HG03159 (cell line): ENCODE results near the gene RTKN2.
"Not testable (repeated sequence)": the region's sequence is repeated elsewhere in the genome, so short reads cannot be mapped to it uniquely, and the experiment has no call there.

Experiments used
- ATAC-seq: cut with Tn5 transposase; IDR thresholded peaks from one replicate; pipeline ENCODE4 v1.9.1; 2021; ENCODE audit warnings: mild to moderate bottlenecking, moderate library complexity; ENCODE audit not compliant: unreplicated experiment

Gene RTKN2

DNA sequence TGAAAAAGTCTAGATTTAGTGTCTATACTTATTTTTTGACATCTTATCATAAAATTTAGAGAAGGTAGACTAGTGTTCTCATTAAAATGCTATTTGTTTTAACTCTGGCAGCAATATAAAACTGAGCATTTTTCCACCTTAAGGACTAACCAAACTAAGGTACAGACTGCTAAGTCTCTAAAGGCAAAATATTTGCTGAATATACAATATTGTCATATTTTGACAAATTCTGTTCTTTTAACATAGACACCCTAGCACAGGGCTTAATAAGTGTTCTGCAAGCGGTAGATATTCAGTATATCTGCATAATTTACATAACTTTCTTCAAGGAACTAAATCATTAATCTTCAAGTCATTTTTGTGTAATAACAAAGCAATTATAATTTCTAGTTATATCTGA lies 8.6 kb downstream of the RTKN2 start:
- no peak for ATAC-seq

DNA sequence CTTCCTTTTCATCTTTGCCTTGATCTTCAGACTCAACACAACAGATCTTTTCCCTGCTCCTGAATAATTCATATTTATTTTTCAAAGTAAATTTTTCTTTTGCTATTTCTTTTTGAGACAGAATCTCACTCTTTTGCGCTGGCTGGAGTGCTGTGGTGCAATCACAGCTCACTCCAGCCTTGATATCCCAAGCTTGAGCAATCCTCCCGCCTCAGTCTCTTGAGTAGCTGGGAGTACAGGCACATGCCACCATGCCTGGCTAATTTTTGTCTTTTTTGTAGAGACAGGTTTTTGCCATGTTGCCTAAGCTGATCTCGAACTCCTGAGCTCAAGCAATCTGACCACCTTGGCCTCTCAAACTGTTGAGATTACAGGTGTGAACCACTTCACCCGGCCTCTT lies 9.2 kb downstream of the RTKN2 start:
- ATAC-seq = no peak

DNA sequence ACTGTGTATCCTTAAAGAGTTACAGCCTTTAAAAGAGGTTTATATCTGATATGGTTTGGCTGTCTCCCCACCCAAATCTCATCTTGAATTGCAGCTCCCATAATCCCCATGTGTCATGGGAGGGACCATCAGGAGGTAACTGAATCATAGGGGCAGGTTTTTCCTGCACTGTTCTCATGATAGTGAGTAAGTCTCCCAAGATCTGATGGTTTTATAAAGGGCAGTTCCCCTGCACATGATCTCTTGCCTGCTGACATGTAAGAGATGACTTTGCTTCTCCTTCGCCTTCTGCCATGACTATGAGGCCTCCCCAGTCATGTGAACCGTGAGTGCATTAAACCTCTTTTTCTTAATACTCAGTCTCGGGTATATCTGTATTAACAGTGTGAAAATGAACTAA lies 9.7 kb downstream of the RTKN2 start:
- no peak for ATAC-seq

DNA sequence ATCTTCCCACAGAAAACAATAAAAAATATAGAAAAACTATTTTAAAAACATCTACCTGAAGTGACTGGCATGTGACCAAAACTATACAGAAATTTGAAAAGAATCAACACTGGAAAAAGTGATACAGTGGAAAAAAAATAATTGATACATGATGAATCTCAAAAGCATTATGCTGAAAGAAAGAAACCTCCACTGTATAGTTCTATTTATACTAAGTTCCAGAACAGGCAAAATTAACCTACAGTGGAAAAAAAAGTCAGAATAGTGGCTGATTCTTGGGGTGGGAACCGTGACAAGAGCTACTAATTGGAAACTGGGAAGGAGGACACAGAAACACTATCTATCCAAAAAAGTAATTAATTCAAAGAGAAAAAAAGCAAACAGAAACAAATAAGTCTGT lies 14.9 kb downstream of the RTKN2 start:
- no peak for ATAC-seq

DNA sequence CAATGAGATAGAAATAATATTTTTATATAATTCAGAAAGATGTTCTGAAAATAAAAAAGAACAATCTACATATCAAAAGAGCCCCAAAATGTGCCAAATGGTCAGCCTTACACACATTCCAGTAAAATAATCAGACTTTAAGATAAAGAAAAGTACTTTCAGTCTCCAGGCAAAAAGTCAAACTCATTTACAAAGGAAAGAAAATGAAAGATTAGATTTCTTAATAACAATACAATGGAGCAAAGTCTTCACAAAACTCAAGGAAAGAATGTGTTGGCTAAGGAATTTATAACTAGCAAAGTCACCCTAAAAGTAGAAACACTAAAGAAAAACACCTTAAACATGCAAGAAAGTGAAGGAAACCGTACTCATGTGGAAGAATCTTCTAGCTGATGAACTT lies 16.6 kb downstream of the RTKN2 start:
- ATAC-seq = no peak

DNA sequence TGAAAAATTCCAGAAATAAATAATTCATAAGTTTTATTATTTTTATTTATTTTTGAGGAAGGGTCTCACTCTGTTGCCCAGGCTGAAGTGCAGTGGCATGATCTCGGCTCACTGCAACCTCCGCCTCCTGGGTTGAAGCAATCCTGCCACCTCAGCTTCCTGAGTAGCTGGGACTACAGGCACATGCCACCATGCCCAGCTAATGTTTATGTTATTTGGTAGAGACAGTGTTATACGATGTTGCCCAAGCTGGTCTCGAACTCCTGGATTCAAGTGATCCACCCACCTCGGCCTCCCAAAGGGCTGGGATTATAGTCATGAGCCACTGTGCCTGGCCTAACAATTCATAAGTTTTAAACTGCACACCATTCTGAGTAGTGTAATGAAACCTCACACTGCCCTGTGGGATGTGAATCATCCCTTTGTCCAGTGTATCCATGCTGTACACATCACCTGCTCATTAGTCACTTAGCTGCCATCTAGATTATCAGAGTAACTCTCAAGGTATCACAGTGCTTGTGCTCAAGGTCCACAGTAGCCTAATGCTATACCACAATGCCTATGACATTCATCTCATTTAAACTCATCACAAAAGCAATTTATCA lies 17.9 kb downstream of the RTKN2 start:
- no peak for ATAC-seq

DNA sequence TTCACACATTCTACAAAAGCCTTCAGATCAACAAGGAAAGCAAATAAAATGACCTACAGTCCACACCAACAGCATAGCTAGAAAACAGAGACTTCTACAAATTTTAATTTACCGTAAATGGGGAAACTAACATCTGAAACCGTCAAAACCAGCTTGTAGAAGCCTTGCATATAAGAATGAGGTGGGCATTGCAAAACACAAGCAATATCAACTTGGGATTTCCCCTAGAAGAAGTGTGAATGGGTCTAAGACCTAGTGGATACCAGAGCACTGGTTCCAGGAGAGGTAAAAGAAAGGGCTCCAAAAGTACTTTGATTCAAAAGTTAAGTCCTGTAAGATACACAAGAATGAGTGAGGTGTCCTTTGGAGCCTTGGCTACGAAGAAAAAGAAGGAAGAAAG lies 18.7 kb downstream of the RTKN2 start:
- no peak for ATAC-seq

DNA sequence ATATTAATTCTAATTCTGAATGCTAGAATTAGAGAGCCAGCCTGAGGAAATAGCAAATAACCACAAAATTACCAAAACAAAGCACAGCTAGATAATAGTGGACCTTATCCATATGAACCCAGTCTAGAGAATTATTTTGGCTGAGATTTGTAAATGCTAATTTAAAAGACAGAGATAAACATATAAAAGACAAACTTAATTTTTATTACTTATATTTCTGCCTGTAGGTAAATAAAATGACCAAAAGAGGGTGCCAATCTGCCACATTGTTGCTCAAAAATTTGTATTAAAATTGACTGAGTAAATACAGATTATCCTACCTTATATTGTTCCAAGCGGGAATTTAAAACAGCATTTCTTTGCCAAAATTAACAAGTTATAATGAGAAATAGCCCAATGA lies 20.2 kb downstream of the RTKN2 start:
- no peak for ATAC-seq

DNA sequence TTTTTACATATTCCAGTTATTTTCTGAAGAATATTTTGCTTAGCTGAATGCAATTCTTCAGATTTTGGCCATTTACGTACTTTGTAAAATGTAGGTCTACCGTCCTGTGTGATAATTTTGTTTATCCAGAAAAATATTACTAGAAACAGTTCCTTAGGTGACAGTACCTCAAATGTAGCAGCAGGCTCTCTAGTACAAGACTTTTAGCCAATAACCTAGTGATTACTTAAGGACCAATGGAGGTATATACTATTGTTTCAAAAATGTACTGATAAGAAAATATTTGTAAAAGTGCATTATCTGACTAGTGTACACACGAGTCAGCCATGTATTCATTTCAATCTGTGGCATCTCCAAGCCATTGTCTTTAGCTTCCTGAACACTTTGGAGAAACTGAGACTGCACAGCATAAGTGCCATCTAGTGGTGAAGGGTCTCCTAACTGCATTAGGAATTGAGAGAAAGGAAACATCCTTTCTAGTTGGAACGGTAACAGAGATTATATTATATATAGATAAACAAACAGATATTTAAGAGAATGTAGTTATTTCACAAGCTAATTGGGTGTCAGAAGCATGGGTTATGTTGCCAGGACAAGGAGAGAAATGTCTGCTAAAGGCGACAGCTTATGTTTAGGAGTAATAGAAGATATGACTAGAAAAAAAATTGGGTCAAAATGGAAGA lies 23.7 kb downstream of the RTKN2 start:
- ATAC-seq = no peak

DNA sequence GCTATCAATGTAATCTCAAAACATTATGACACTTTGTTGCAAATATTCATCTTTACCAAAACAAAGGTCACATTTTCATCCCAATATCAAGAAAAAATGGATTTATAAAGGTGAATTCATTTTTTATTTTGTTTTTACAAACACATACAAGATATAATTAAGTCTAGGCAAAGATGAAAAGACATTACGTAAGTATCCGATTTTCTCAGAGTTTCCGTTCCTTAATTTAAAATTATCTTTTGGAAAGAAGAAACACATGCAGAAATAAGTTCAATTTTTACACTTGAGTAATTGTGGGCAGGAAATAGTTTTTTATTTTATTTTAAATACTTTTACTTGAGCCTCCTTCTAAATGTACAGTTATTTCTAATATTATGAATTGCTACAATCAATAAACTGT lies 24.6 kb downstream of the RTKN2 start:
- ATAC-seq = no peak

DNA sequence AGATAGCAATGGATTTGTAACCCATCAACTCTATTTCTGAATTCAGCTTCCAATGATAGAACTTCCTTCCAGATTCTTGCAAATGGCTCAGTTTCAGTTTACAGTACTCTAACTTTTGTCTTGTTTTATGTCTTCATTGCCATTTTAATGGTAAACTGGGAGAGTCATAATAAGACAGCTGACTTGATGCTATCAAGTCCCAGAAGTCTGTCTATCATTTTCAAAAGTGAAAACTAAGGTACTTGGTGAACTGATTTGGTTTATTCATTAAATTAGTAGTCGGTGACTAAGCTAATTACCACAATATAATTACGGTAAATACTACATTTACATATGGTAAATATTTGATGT lies 25.0 kb downstream of the RTKN2 start:
- ATAC-seq = peak; percentile 44

DNA sequence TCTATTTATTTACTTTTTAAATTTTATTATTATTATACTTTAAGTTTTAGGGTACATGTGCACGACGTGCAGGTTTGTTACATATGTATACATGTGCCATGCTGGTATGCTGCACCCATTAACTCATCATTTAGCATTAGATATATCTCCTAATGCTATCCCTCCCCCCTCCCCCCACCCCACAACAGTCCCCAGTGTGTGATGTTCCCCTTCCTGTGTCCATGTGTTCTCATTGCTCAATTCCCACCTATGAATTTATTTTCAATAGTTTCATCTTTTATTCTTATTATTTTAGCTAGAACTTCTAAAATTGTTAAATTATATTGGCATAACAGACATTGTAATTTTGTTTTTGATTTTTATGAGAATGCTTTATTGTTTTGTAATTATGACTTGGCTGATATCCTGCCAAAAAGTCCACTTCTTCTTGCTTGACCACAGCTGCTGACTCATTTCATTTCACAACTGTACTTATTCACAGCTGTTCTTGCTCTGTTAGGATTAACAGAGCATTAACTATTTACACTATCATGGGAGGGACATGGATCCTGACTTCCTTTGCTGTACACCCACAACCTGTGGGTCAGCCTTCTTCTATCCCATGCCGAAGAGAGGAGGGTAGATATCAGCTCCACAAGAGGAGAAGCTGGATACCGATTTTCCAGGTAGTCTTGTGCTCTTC lies 25.5 kb downstream of the RTKN2 start:
- ATAC-seq = peak; percentile 89

DNA sequence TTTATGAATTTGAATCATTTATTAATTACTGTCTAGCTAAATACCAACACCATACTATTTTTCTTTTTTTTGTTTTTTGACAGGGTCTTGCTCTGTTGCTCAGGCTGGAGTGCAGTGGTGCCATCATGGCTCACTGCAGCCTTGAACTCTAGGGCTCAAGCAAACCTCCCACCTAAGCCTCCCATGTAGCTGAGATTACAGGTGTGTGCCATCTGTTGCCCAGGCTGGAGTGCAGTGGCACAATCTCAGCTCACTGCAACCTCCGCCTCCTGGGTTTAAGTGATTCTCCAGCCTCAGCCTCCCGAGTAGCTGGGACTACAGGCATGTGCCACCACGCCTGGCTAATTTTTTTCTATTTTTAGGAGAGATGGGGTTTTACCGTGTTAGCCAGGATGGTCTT lies 27.1 kb downstream of the RTKN2 start:
- ATAC-seq = not testable (repeated sequence)

DNA sequence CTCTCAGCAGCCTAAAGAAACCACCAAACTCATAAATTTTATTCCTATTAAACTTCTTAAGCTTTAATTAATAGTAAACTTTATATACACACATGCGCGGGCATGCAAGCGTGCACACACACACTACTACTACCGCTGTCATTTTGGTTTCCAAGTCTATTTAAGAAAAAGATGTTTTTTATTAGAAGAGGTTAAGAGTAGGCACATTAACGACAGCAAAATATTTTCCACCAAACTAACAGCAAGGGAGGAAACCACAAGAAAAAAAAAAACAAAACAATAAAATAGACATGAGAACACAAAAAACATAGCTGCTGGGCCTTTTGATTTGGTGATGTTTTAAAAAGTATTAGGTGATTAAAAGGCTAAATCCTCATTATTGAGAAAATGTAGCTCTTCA lies 28.6 kb downstream of the RTKN2 start:
- no peak for ATAC-seq

DNA sequence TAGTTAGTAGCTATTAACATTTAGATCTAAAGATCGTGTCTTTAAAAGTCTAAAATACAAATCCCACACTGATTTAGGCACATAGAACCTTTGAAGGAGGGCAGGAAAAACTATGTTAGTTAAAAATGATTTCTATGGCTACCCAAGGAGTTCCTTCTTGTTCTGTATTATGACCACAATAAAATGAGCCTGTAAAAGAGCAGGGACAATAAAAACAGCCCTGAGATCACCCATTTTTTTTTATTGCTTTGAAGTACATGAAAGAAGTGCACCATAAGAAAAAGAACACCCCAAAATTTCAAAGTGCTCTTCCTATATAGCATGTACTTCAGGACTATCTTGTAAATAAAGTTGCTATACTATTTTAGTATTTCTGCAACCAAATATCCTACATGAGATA lies 29.8 kb downstream of the RTKN2 start:
- ATAC-seq = no peak

DNA sequence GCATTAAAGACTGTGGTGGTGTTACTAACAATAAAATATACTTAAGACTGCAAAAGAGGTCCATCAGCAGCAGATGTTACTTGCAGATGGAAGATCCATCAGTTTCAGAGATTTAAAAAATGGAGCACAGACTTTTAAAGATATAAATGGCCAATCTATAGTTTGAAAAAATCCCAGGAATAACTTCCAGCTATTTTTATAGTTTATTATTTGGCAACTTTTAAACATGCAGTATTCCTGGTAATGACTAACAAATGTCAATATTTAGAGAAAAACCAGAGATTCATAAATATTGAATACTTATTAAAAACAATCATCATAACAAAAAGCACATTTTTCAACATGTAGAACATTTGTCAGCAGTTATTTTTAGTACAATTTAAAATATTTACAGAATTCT lies 30.7 kb downstream of the RTKN2 start:
- ATAC-seq = no peak

DNA sequence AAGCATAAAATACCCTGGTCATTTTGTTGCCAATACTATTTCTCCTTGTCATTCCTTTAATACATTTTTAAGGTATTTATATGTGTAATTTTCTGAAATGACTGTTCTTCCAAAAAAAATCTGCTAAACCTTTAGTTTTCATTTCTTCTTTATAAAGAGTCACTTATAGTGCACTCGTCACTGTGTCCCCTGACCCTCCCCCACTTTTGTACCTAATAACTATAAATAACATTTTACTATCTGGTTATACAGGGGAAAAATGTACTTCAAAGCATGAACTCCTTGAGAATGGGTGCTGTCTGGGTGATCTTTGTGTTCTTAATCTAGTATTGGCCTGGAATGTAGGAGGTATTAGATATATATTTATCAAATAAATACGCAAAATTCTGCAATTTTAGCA lies 31.1 kb downstream of the RTKN2 start:
- ATAC-seq = no peak

DNA sequence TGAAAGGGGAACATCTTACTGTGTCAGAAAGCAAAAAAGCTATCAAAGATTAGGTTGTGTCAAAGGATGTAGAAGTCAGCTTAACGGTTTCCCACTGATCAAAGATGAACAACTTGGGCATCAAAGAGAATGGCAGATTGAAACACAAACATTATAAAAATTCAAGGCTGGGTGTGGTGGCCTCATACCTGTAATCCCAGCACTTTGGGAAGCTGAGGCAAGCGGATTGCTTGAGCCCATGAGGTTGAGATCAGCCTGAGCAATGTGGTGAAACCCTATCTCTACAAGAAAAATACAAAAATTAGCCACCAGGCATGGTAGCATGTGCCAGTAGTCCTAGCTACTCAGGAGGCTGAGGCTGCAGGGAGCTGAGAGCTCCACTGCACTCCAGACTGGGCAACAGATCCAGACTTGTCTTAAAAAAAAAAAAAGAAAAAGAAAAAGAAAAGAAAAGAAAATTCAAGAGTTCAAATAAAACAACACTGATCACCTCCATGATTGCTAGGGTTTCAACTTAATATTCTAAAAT lies 34.5 kb downstream of the RTKN2 start:
- no peak for ATAC-seq

DNA sequence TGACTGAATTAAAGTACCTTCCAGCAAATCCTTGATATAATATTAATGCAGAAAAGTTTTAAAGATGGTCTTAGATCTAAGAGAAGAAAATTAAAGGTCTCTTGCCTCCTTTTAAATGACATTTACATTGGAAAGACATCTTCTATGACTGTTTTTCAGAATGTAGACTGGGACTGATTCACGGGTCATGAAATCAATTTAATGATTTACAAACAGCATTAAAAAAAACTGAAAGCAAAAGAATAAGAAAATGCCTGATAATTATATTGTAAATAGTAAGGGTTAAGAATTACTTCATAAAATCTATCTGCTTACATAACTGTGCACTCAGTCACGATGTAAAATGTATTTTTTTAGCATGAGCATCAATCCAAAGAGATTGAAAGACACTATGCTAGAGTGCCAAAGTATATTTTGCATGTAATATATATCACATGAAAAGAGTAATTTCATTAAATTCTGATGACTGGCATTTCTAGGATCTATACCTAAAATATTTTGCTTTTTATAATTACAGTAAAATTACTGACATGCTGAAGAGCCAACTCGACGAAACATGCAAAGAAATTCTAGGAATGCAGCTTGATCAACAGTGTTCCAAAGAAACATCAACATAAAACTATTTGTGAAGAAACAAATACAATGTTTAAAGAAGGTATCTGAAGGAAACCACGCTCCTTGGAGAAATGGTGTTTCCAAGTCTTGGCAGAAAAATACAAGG lies 35.1 kb downstream of the RTKN2 start:
- no peak for ATAC-seq

DNA sequence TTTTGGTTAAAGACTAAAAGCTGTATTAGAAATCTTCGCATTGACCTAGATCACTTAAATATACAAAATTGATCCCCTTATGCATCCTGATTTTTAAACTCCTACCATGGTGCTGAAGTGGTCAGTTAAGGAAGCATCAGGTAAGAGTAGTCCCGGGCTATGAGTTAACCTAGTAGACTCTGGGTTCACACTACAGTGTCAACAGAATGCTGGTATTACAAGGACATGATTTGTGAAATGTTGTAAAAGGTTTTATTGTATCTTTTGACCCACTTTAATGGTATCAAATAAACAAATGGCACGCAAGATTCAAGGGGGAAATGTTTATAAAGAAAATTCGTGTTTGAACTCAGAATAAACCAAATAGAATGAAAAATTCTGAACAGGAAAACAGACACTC lies 36.8 kb downstream of the RTKN2 start:
- no peak for ATAC-seq

DNA sequence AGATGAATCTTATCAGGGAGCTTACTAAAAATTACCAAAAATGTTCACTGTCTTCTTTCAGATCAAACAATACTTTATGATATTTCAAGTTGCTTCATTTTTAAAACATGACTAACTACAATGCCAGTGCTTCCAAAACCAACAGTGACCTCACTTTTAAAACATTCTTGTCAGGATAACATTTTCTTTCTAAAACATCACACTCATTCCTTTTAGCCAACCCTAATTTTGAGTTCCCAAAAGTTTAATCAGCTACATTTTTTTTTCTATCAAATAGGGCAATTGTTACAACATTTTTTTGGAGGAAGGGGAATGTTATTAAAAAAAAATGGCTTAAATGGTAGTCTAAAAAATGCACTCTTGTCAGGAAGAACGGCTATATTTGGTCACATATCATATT lies 37.3 kb downstream of the RTKN2 start:
- no peak for ATAC-seq
